Heart left ventricle (tissue), 13 donors: ENCODE data around the gene RAB3C.

Experiments used
- POLR2A ChIP-seq, 2 donors: fragments of 450-650 bp; IDR thresholded peaks; one replicate each; pipeline ENCODE4 v1.6.1; 2017; ENCODE audit warnings: antibody characterized with exemption in 2 of 2, mild to moderate bottlenecking in 2 of 2, moderate library complexity in 2 of 2
- TF ChIP-seq, protein P1 (sequence below), 12 donors: fragments of 200-600 bp; sonication (generic) in 4 of 12; IDR thresholded peaks; one replicate each; pipeline versions ENCODE4 v1.5.0 to v1.8.0; 2018 to 2022; ENCODE audit warnings: antibody characterized with exemption in 12 of 12, mild to moderate bottlenecking in 5 of 12
- donor health status: ischemic (EF 13 %, LVEDD 7.1; RV severe dilation, severe dysfunction).
- donor health status: DM: no; HTN: yes; CAD: no.
- donor health status: DM: no; HTN: no; CAD: no.
- donor health status: ischemic (EF 25% LVEDD 6.9; RV normal size, moderate dysfunction).
- donor health status: ischemic (EF 25% LVEDD 5.7; RV mildly dilated, moderate dysfunction).
- donor health status: ischemic (EF 35%, LVEDD 5.7; RV mildly dilated, moderate dysfunction).
- donor health status: nonischemic (EF 11% LVEDD 7.7; RV severe dilation, severe dysfunction).
- donor health status: DM: yes; HTN: yes; CAD: no.
- donor health status: PGD.
- donor health status: ischemic (EF 29% LVEDD 5.4; RV normal size, mild dysfunction).
- donor health status: nonischemic (EF 23%, LVEDD 6.1; RV moderate dilation, normal function).

DNA sequence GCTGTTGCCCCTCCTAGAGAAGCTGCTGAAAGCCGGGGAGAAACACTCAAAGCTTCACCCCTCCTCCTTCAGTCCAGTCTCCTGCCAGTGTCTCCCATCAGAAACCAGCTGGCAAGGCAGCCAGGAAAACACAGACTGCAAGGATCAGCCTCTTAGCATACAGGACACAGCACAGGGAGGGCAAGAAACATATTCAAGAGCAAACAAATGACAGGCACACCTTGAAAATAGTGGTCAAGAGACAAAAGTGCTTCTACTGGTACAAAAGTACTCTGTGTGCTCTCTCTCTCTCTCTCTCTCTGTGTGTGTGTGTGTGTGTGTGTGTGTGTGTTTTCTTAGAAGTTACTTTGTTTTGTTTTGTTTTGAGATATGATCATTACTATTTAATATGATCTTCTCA is 227.2 kb downstream of the RAB3C start:
- TF ChIP-seq, protein P1, sequence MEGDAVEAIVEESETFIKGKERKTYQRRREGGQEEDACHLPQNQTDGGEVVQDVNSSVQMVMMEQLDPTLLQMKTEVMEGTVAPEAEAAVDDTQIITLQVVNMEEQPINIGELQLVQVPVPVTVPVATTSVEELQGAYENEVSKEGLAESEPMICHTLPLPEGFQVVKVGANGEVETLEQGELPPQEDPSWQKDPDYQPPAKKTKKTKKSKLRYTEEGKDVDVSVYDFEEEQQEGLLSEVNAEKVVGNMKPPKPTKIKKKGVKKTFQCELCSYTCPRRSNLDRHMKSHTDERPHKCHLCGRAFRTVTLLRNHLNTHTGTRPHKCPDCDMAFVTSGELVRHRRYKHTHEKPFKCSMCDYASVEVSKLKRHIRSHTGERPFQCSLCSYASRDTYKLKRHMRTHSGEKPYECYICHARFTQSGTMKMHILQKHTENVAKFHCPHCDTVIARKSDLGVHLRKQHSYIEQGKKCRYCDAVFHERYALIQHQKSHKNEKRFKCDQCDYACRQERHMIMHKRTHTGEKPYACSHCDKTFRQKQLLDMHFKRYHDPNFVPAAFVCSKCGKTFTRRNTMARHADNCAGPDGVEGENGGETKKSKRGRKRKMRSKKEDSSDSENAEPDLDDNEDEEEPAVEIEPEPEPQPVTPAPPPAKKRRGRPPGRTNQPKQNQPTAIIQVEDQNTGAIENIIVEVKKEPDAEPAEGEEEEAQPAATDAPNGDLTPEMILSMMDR (IDR thresholded peaks at IDR 0.05) = no peak
- no peak for TF ChIP-seq POLR2A (IDR thresholded peaks at IDR 0.05)
